Endodermal cell (in vitro differentiated cells): ENCODE data around the gene C1QTNF12. TPM values are rescaled to one million over a fixed set of nuclear protein-coding genes. Genes with fewer than 3 reads are reported as not detected.

Source experiments
- DNase-seq: peaks from one replicate; pipeline ENCODE4 v3.0.0-alpha.2; 2017
- H3K27ac ChIP-seq: 2 replicates; pipeline ENCODE4 v1.5.1; 2013; ENCODE audit warnings: mild to moderate bottlenecking, low read depth, low read length, moderate library complexity
- H3K27me3 ChIP-seq: 2 replicates; pipeline ENCODE4 v1.6.1; 2013; ENCODE audit warnings: mild to moderate bottlenecking, low read length, moderate library complexity; ENCODE audit not compliant: insufficient read depth, control insufficient read depth, poor library complexity, severe bottlenecking
- H3K36me3 ChIP-seq: 2 replicates; pipeline ENCODE4 v1.7.0; 2013; ENCODE audit warnings: mild to moderate bottlenecking, low read length, moderate library complexity; ENCODE audit not compliant: control insufficient read depth, insufficient read depth
- H3K4me1 ChIP-seq: one replicate; pipeline ENCODE4 v1.7.0; 2013; ENCODE audit warnings: low read length; ENCODE audit not compliant: control insufficient read depth, insufficient read depth
- H3K4me3 ChIP-seq: 2 replicates; pipeline ENCODE4 v1.5.1; 2013; ENCODE audit warnings: mild to moderate bottlenecking, low read length, moderate library complexity
- H3K9ac ChIP-seq: 2 replicates; pipeline ENCODE4 v1.6.1; 2013; ENCODE audit warnings: mild to moderate bottlenecking, low read length, moderate library complexity; ENCODE audit not compliant: poor library complexity, severe bottlenecking; ENCODE audit errors: extremely low read depth
- H3K9me3 ChIP-seq: 2 replicates; pipeline ENCODE4 v1.6.1; 2013; ENCODE audit warnings: mild to moderate bottlenecking, low read length, moderate library complexity; ENCODE audit not compliant: control insufficient read depth
- H3K27ac Mint-ChIP-seq: 2 replicates; pipeline ENCODE4 v1.8.0; 2020; ENCODE audit warnings: mixed read lengths
- H3K27me3 Mint-ChIP-seq: 2 replicates; pipeline ENCODE4 v1.8.0; 2021; ENCODE audit warnings: mild to moderate bottlenecking, mixed read lengths; ENCODE audit not compliant: insufficient read depth
- H3K36me3 Mint-ChIP-seq: 2 replicates; pipeline ENCODE4 v1.8.0; 2020; ENCODE audit warnings: low read depth, mixed read lengths
- H3K4me1 Mint-ChIP-seq: 2 replicates; pipeline ENCODE4 v1.8.0; 2020; ENCODE audit warnings: mixed read lengths
- H3K4me3 Mint-ChIP-seq: 2 replicates; pipeline ENCODE4 v1.8.0; 2020; ENCODE audit warnings: mild to moderate bottlenecking, moderate library complexity, mixed read lengths
- H3K9me3 Mint-ChIP-seq: 2 replicates; pipeline ENCODE4 v1.8.0; 2020; ENCODE audit warnings: mild to moderate bottlenecking, mixed read lengths
- CTCF ChIP-seq: fragments of 200-600 bp; sonication (generic); conservative IDR thresholded peaks from 2 replicates; pipeline ENCODE4 v1.5.0; 2021; ENCODE audit warnings: antibody characterized with exemption, mild to moderate bottlenecking
- WGBS, 2 experiments: methylation state at CpG; one replicate each; pipeline versions ENCODE4 v1.1.5 to v1.1.7; 2013; ENCODE audit warnings: missing lambda C conversion rate in 2 of 2, mixed read lengths in 1 of 2; ENCODE audit not compliant: insufficient coverage in 1 of 2, insufficient read length in 1 of 2; 5-methylcytosine and 5-hydroxymethylcytosine counted together
- total RNA-seq, 2 donors: library from RNA; stranded (reverse); fragmentation: NEBNext Ultra II Directional in 1 of 2; extraction: Animal tissue kit (Norgen Biotek cat#: 25700) in 1 of 2; gene quantifications; 2 replicates in 1 of 2; 3 replicates in 1 of 2; pipeline ENCODE4 v1.2.1, GENCODE V29; 2021

Gene C1QTNF12
- total RNA-seq, 2 donors from 2014 or later = 8.1 to 13.5 TPM

- H3K27me3 ChIP-seq = no peaks in the 10 kb centered on the region
- TF ChIP-seq CTCF = no peak
- DNase-seq = no peak
- no peaks in the 10 kb centered on the region for H3K4me1 ChIP-seq
- no peak overlapping the region for H3K27ac ChIP-seq
- Mint-ChIP-seq H3K9me3 (peaks cover 4% of the 10 kb centered on the region), H3K4me1 (peaks cover 3% of the 10 kb centered on the region), H3K4me3 (no peak overlapping the region), H3K36me3 (peaks cover 41% of the 10 kb centered on the region), H3K27me3 (no peaks in the 10 kb centered on the region), H3K27ac (no peak overlapping the region)
- no peak overlapping the region for H3K9ac ChIP-seq
- H3K36me3 ChIP-seq = peaks cover 21% of the 10 kb centered on the region
- H3K9me3 ChIP-seq = no peaks in the 10 kb centered on the region
- 91 to 97% methylated on average over 23 to 28 of the region's 28 CpGs for WGBS, 2 experiments
- H3K4me3 ChIP-seq = no peak overlapping the region
These were observed 17.8 kb downstream of the C1QTNF12 start for GRCh38 chr1:1228596-1229321.

GRCh38 chr1:1228187-1228586 is 18.3 kb downstream of the C1QTNF12 start:
- H3K4me3 Mint-ChIP-seq = no peak overlapping the region
- H3K9ac ChIP-seq = no peak overlapping the region
- no peaks in the 10 kb centered on the region for H3K27me3 Mint-ChIP-seq
- no peak for TF ChIP-seq CTCF
- H3K36me3 ChIP-seq = peaks cover 23% of the 10 kb centered on the region
- no peaks in the 10 kb centered on the region for H3K9me3 Mint-ChIP-seq
- no peak overlapping the region for H3K27ac ChIP-seq
- H3K9me3 ChIP-seq = no peaks in the 10 kb centered on the region
- H3K36me3 Mint-ChIP-seq = peaks cover 40% of the 10 kb centered on the region
- no peak overlapping the region for H3K27ac Mint-ChIP-seq
- no peak overlapping the region for H3K4me3 ChIP-seq
- no peak for DNase-seq
- H3K27me3 ChIP-seq = no peaks in the 10 kb centered on the region
- no peaks in the 10 kb centered on the region for H3K4me1 ChIP-seq
- 95 to 96% methylated on average over 22 to 30 of the region's 30 CpGs for whole genome bisulfite sequencing, 2 experiments
- H3K4me1 Mint-ChIP-seq = no peaks in the 10 kb centered on the region

GRCh38 chr1:1227386-1227785 is 19.1 kb downstream of the C1QTNF12 start:
- Mint-ChIP-seq H3K27ac (no peak overlapping the region), H3K27me3 (no peaks in the 10 kb centered on the region), H3K36me3 (peaks cover 46% of the 10 kb centered on the region), H3K4me3 (no peak overlapping the region), H3K9me3 (no peaks in the 10 kb centered on the region), H3K4me1 (no peaks in the 10 kb centered on the region)
- Histone ChIP-seq H3K36me3 (peaks cover 29% of the 10 kb centered on the region), H3K4me1 (no peaks in the 10 kb centered on the region), H3K27me3 (no peaks in the 10 kb centered on the region), H3K4me3 (no peak overlapping the region), H3K27ac (no peak overlapping the region), H3K9me3 (no peaks in the 10 kb centered on the region), H3K9ac (no peak overlapping the region)
- DNase-seq = no peak
- WGBS, 2 experiments = 93 to 96% methylated on average over 10 to 25 of the region's 25 CpGs
- no peak for TF ChIP-seq CTCF
